Type B pancreatic cell (in vitro differentiated cells): ENCODE data around the gene LIPK. TPM values are rescaled to one million over a fixed set of nuclear protein-coding genes. Genes with fewer than 3 reads are reported as not detected.

Source experiments
- DNase-seq: peaks from one replicate; pipeline ENCODE4 v3.0.0; 2021; ENCODE audit warnings: mixed read lengths; ENCODE audit not compliant: unreplicated experiment; ENCODE audit errors: extremely low spot score
- H3K27ac Mint-ChIP-seq: 2 replicates; pipeline ENCODE4 v1.8.0; 2021; ENCODE audit warnings: mild to moderate bottlenecking, mixed read lengths
- H3K27me3 Mint-ChIP-seq: 2 replicates; pipeline ENCODE4 v1.8.0; 2021; ENCODE audit warnings: mixed read lengths
- H3K36me3 Mint-ChIP-seq: 2 replicates; pipeline ENCODE4 v1.8.0; 2021; ENCODE audit warnings: mixed read lengths
- H3K4me1 Mint-ChIP-seq: one replicate; pipeline ENCODE4 v1.8.0; 2021; ENCODE audit warnings: mixed read lengths; ENCODE audit not compliant: unreplicated experiment
- H3K4me3 Mint-ChIP-seq: 2 replicates; pipeline ENCODE4 v1.8.0; 2021; ENCODE audit warnings: mild to moderate bottlenecking, mixed read lengths
- H3K9me3 Mint-ChIP-seq: 2 replicates; pipeline ENCODE4 v1.8.0; 2021; ENCODE audit warnings: mixed read lengths
- total RNA-seq: library from RNA; stranded (reverse); gene quantifications from 2 replicates; pipeline ENCODE4 v1.2.1, GENCODE V29; 2021; ENCODE audit warnings: low replicate concordance
- TF ChIP-seq, protein P1 (sequence below): fragments of 200-600 bp; sonication (generic); conservative IDR thresholded peaks from 2 replicates; pipeline ENCODE4 v1.5.0; 2021; ENCODE audit warnings: antibody characterized with exemption, mild to moderate bottlenecking

LIPK gene
- total RNA-seq, 1 donor from 2014 or later, result 0.41 TPM

DNA sequence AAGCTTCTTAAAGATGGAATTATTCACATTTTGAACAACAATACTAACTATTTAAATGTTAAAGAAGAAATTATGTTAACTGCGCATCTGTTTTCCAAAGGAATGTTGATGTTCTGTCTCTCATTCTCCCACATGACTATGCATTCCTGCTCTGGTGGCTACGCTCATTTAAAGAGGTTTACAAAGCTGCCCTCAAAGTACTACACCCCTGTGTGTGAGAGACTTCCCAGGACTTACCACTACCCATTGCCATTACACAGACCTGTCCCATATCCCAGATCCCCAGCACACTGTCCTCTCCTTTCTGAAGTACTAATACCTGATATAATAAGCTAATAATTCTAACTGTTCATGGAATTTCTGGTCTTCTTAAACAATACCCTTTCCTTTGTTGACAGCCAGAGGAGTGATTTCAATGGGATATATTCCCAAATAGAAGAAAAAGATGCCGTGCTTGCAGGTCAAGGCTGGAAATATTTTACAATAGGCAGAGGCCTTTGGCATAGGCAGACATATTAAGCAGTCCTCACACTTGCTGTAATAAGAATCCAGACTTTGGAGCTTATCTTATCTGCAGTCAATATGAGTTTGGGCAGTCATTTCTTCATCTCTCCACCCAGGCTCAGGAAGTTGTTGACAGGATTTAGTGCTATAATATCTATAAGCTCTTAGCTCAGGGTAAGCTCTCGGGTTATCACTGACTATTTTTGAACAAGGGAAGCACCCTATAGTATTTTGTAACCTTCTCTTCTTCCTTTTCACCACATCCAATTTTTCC, 29.6 kb upstream of the LIPK start:
- no peak for DNase-seq
- Mint-ChIP-seq H3K27me3 (no peaks in the 10 kb centered on the region), H3K9me3 (no peaks in the 10 kb centered on the region), H3K4me1 (no peaks in the 10 kb centered on the region), H3K27ac (no peak overlapping the region), H3K36me3 (no peaks in the 10 kb centered on the region), H3K4me3 (no peak overlapping the region)
- TF ChIP-seq, protein P1, sequence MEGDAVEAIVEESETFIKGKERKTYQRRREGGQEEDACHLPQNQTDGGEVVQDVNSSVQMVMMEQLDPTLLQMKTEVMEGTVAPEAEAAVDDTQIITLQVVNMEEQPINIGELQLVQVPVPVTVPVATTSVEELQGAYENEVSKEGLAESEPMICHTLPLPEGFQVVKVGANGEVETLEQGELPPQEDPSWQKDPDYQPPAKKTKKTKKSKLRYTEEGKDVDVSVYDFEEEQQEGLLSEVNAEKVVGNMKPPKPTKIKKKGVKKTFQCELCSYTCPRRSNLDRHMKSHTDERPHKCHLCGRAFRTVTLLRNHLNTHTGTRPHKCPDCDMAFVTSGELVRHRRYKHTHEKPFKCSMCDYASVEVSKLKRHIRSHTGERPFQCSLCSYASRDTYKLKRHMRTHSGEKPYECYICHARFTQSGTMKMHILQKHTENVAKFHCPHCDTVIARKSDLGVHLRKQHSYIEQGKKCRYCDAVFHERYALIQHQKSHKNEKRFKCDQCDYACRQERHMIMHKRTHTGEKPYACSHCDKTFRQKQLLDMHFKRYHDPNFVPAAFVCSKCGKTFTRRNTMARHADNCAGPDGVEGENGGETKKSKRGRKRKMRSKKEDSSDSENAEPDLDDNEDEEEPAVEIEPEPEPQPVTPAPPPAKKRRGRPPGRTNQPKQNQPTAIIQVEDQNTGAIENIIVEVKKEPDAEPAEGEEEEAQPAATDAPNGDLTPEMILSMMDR, result no peak

DNA sequence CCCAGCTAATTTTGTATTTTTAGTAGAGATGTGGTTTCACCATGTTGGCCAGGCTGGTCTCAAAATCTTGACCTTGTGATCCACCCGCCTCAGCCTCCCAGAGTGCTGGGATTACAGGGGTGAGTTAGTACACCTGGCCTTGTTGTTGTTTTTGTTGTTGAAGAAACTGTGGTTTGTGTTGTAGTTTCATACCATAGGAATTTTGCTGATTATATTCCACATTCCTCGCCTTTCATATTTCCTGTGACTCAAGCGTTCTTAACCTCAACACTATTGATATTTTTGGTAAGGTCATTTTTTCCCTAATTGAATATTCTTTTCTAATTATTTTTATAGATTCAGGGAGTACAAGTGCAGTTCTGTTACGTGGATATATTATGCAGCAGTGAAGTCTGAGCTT, 25.1 kb upstream of the LIPK start:
- H3K9me3 Mint-ChIP-seq, result no peaks in the 10 kb centered on the region
- no peaks in the 10 kb centered on the region for H3K36me3 Mint-ChIP-seq
- DNase-seq, result no peak
- no peaks in the 10 kb centered on the region for H3K4me1 Mint-ChIP-seq
- TF ChIP-seq, protein P1, result no peak
- H3K27me3 Mint-ChIP-seq, result no peaks in the 10 kb centered on the region
- H3K27ac Mint-ChIP-seq, result no peak overlapping the region
- no peak overlapping the region for H3K4me3 Mint-ChIP-seq

DNA sequence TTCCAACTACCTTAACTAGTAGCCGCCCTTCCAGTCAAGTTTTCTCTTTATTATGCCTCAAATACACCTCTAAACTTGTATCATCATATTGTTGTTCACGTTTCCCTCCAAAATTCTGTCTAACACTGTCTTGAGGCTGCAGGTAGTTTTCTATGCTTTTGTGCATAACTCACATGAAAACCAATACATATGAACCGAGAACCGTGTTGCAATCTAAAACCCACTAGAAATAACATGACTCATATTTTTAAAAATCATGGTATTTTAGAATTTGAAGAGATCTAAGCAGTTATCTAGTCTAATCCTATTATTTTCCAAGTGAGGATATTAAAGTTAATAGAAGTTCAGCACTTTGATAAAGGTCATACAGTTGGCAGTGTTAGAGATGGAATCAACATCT, 23.6 kb upstream of the LIPK start:
- Mint-ChIP-seq H3K27ac (no peak overlapping the region), H3K4me1 (no peaks in the 10 kb centered on the region), H3K4me3 (no peak overlapping the region), H3K36me3 (no peaks in the 10 kb centered on the region), H3K27me3 (no peaks in the 10 kb centered on the region), H3K9me3 (no peaks in the 10 kb centered on the region)
- DNase-seq, result no peak
- TF ChIP-seq, protein P1, result no peak

DNA sequence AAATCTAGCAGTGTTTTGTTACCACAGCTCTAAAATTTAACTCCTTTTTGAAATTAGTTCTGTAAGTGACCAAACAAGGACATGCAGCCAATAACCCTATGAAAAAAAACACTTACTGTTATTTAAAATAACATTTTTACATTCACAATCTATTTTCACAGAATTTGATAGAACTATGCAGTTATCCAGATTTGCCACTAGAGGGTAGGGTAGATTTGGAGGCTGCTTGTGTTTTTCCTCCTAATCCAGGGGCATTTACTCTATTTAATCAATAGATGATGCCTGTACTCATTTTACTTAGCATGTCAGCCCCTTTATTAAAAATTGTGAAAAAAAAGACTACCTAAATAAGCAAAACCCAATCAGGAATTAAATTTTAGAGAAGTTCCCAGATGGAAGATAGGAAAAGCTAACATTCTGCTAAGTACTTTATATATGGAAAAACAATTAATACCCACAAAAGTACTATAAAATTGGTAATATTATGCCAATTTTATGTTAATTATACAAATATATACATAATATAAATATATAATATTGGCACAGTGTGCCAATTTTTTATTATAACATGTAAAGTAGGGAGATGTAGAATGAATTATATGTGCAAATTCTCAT, 18.1 kb upstream of the LIPK start:
- no peaks in the 10 kb centered on the region for H3K27me3 Mint-ChIP-seq
- TF ChIP-seq, protein P1, result peak; percentile 87
- H3K9me3 Mint-ChIP-seq, result no peaks in the 10 kb centered on the region
- H3K4me3 Mint-ChIP-seq, result no peak overlapping the region
- H3K4me1 Mint-ChIP-seq, result no peaks in the 10 kb centered on the region
- H3K27ac Mint-ChIP-seq, result no peak overlapping the region
- no peaks in the 10 kb centered on the region for H3K36me3 Mint-ChIP-seq
- DNase-seq, result no peak

DNA sequence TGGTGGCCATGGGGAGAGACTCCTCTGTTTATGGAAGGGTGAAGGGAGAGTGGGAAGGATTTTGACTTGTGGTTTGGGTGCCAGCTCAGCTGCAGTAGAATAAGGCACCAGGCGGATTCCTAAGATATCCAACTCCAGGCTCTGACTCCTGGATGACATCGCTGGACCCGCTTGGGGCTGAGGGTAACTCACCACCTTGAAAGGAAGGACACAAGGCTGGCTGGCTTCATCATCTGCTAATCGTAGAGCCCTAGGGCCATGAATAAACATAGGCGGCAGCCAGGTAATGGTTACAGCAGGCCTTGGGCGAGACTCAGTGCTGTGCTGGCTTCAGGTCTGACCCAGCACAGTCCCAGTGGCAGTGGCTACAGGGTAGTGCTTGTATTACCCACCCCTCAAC, 16.7 kb upstream of the LIPK start:
- Mint-ChIP-seq H3K4me3 (no peak overlapping the region), H3K27me3 (no peaks in the 10 kb centered on the region), H3K36me3 (no peaks in the 10 kb centered on the region), H3K27ac (no peak overlapping the region), H3K9me3 (no peaks in the 10 kb centered on the region), H3K4me1 (peaks cover 5% of the 10 kb centered on the region)
- DNase-seq, result no peak
- TF ChIP-seq, protein P1, result no peak
